Measurements from ENCODE around the gene P2RX4.

Gene P2RX4

DNA sequence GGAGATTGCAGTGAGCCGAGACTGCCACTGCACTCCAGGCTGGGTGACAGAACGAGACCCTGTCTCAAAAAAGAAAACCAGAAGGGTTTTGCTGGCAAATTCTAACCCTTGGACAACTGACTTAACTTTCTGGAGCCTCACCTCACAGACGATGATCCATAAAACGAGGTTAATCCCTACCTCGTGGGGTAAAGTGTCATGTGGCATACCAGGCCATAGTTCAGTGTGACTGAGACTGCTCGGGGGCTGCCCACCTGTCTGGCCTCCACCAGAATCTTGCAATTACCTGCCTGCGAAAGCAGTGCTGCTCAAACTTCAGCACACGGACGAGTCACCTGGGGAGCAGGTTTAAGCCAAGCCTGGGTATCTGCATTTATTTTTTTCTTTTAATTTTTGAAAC is 26.8 kb downstream of the P2RX4 start:
- Histone ChIP-seq H4K20me1 (ENCODE audit: low read depth, low read length) (no peaks in the 10 kb centered on the region), H3K36me3 (ENCODE audit: low read length) (no peaks in the 10 kb centered on the region), H3K79me2 (ENCODE audit: insufficient read depth, low read length) (no peaks in the 10 kb centered on the region), H3K9me3 (ENCODE audit: insufficient read depth, low read length) (no peaks in the 10 kb centered on the region), H2AFZ (ENCODE audit: low read depth, low read length, severe bottlenecking) (no peak overlapping the region), H3K9ac (ENCODE audit: low read length) (no peak overlapping the region), H3K4me2 (ENCODE audit: low read depth, low read length, poor library complexity, severe bottlenecking) (no peak overlapping the region), H3K27me3 (ENCODE audit: low read length) (no peaks in the 10 kb centered on the region), H3F3A (ENCODE audit: insufficient read depth) (no peaks in the 10 kb centered on the region), H3K4me3 (ENCODE audit: insufficient read depth, low read length, poor library complexity, severe bottlenecking) (no peak overlapping the region), H3K27ac (ENCODE audit: low read depth, low read length) (no peak overlapping the region), H3K9me2 (replicated peaks; ENCODE audit: insufficient read depth, low read length) (no peaks in the 10 kb centered on the region)
- no peak for TF ChIP-seq EZH2phosphoT487 (conservative IDR thresholded peaks at IDR 0.05; ENCODE audit: low read length)
- TF ChIP-seq, protein P1, sequence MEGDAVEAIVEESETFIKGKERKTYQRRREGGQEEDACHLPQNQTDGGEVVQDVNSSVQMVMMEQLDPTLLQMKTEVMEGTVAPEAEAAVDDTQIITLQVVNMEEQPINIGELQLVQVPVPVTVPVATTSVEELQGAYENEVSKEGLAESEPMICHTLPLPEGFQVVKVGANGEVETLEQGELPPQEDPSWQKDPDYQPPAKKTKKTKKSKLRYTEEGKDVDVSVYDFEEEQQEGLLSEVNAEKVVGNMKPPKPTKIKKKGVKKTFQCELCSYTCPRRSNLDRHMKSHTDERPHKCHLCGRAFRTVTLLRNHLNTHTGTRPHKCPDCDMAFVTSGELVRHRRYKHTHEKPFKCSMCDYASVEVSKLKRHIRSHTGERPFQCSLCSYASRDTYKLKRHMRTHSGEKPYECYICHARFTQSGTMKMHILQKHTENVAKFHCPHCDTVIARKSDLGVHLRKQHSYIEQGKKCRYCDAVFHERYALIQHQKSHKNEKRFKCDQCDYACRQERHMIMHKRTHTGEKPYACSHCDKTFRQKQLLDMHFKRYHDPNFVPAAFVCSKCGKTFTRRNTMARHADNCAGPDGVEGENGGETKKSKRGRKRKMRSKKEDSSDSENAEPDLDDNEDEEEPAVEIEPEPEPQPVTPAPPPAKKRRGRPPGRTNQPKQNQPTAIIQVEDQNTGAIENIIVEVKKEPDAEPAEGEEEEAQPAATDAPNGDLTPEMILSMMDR (IDR thresholded peaks at IDR 0.05; ENCODE audit: insufficient read depth, low read length, poor library complexity, severe bottlenecking): no peak

DNA sequence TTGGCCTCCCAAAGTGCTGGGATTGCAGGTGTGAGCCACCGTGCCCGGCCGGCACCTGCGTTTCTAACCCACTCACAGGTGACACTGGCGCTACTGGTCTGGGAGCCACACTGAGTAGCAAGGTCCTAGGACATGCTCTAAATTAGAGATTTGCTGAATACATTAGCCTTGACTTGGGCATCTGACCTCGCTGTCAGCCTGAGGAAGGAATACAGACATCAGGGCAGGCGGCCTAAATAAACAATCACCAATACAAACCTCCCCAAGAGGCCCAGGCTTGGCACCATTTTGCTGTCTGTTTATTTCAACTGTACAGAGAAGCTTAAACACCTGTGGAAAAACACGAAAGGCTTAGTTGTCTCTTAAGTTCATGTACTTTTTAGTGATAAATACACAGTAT is 27.5 kb downstream of the P2RX4 start:
- TF ChIP-seq, protein P1 (IDR thresholded peaks at IDR 0.05; ENCODE audit: insufficient read depth, low read length, poor library complexity, severe bottlenecking): no peak
- no peak for TF ChIP-seq EZH2phosphoT487 (conservative IDR thresholded peaks at IDR 0.05; ENCODE audit: low read length)
- Histone ChIP-seq H3K9me2 (replicated peaks; ENCODE audit: insufficient read depth, low read length) (no peaks in the 10 kb centered on the region), H3K4me3 (ENCODE audit: insufficient read depth, low read length, poor library complexity, severe bottlenecking) (no peak overlapping the region), H4K20me1 (ENCODE audit: low read depth, low read length) (no peaks in the 10 kb centered on the region), H3K9ac (ENCODE audit: low read length) (no peak overlapping the region), H3K4me2 (ENCODE audit: low read depth, low read length, poor library complexity, severe bottlenecking) (no peak overlapping the region), H3K36me3 (ENCODE audit: low read length) (no peaks in the 10 kb centered on the region), H3K27ac (ENCODE audit: low read depth, low read length) (no peak overlapping the region), H3F3A (ENCODE audit: insufficient read depth) (no peaks in the 10 kb centered on the region), H3K27me3 (ENCODE audit: low read length) (no peaks in the 10 kb centered on the region), H3K79me2 (ENCODE audit: insufficient read depth, low read length) (no peaks in the 10 kb centered on the region), H3K9me3 (ENCODE audit: insufficient read depth, low read length) (no peaks in the 10 kb centered on the region), H2AFZ (ENCODE audit: low read depth, low read length, severe bottlenecking) (no peak overlapping the region)

DNA sequence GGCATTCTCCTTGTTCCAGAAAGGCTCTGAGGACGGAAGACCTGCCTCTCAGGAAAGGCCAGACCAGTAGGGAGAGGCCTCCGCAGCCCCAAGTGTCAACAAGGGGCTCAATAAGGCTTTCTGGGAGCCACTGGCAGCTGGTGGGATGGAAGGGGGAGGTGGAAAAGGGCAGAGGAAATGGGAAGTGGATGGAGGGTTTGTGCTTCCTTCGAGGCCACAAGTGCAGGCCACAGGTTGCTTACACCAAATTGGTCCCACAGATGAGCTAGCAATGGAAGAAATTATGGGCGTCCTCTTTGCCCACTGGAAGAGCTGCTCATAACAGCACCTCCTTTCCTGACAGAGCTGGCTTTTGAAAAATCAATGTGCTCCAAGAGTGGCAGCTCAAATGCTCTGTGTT is 28.2 kb downstream of the P2RX4 start:
- no peak for TF ChIP-seq EZH2phosphoT487 (conservative IDR thresholded peaks at IDR 0.05; ENCODE audit: low read length)
- TF ChIP-seq, protein P1 (IDR thresholded peaks at IDR 0.05; ENCODE audit: insufficient read depth, low read length, poor library complexity, severe bottlenecking): no peak
- no peak overlapping the region for H3K4me3 ChIP-seq (ENCODE audit: insufficient read depth, low read length, poor library complexity, severe bottlenecking)
- no peaks in the 10 kb centered on the region for H3K9me2 ChIP-seq (replicated peaks; ENCODE audit: insufficient read depth, low read length)
- no peaks in the 10 kb centered on the region for H3K79me2 ChIP-seq (ENCODE audit: insufficient read depth, low read length)
- no peaks in the 10 kb centered on the region for H3K27me3 ChIP-seq (ENCODE audit: low read length)
- no peaks in the 10 kb centered on the region for H4K20me1 ChIP-seq (ENCODE audit: low read depth, low read length)
- H3K36me3 ChIP-seq (ENCODE audit: low read length): no peaks in the 10 kb centered on the region
- H3K9me3 ChIP-seq (ENCODE audit: insufficient read depth, low read length): no peaks in the 10 kb centered on the region
- no peak overlapping the region for H3K27ac ChIP-seq (ENCODE audit: low read depth, low read length)
- no peak overlapping the region for H3K4me2 ChIP-seq (ENCODE audit: low read depth, low read length, poor library complexity, severe bottlenecking)
- H3K9ac ChIP-seq (ENCODE audit: low read length): no peak overlapping the region
- H2AFZ ChIP-seq (ENCODE audit: low read depth, low read length, severe bottlenecking): no peak overlapping the region
- no peaks in the 10 kb centered on the region for H3F3A ChIP-seq (ENCODE audit: insufficient read depth)
